Measurements from ENCODE around the gene KLHDC9. TPM values are rescaled to one million over a fixed set of nuclear protein-coding genes. Genes with fewer than 3 reads are reported as not detected.

KLHDC9 gene
- polyA plus RNA-seq, 1 donor (not counting 4 experiments of a cell fraction or from before 2014, with no cell fraction given) = 0.54 TPM

GRCh38 chr1:161074676-161075368 is 23.3 kb upstream of the KLHDC9 start:
- TF ChIP-seq CTCF (optimal IDR thresholded peaks at IDR 0.05 in 1 of 3, IDR thresholded peaks at IDR 0.05 in 1 of 3, conservative IDR thresholded peaks at IDR 0.05 in 1 of 3; ENCODE audit: extremely low read depth in 1 of 3, insufficient read depth in 2 of 3, low read length in 3 of 3) (no peak), EZH2 (IDR thresholded peaks at IDR 0.05; ENCODE audit: low read length) (no peak)
- Histone ChIP-seq H3K9me1 (ENCODE audit: control insufficient read depth, extremely low read depth, insufficient read depth, low read length) (peaks cover 2% of the 10 kb centered on the region), H4K20me1 (ENCODE audit: control insufficient read depth, extremely low read depth, insufficient read depth, low read length) (no peaks in the 10 kb centered on the region), H3K4me1 (ENCODE audit: control insufficient read depth, extremely low read depth, insufficient read depth, low read length) (peaks cover 27% of the 10 kb centered on the region), H3K79me2 (ENCODE audit: control insufficient read depth, insufficient read depth, low read length) (no peaks in the 10 kb centered on the region), H3K36me3 (ENCODE audit: control insufficient read depth in 2 of 2, extremely low read depth in 1 of 2, insufficient read depth in 2 of 2, low read length in 2 of 2) (no peaks in the 10 kb centered on the region), H2AFZ (ENCODE audit: control insufficient read depth, low read length) (peak overlapping the region; percentile 63), H3K4me3 (ENCODE audit: control insufficient read depth in 2 of 3, extremely low read depth in 1 of 3, insufficient read depth in 2 of 3, low read depth in 1 of 3, low read length in 3 of 3) (peak overlapping the region in 2 of 3 experiments; percentile 21 to 34), H3K27me3 (ENCODE audit: control insufficient read depth, extremely low read depth, insufficient read depth, low read length) (no peaks in the 10 kb centered on the region), H3K9me3 (ENCODE audit: control insufficient read depth, low read depth, low read length) (no peaks in the 10 kb centered on the region), H3K9ac (ENCODE audit: control insufficient read depth, extremely low read depth, insufficient read depth, low read length) (peak overlapping the region; percentile 72), H3K4me2 (ENCODE audit: control insufficient read depth, extremely low read depth, insufficient read depth, low read depth, low read length) (peak overlapping the region; percentile 71), H3K27ac (ENCODE audit: control insufficient read depth, insufficient read depth, low read length) (peak overlapping the region; percentile 95)
- DNase-seq (ENCODE audit: low read depth, low spot score) (peak; percentile 93), FAIRE-seq (peak; percentile 93)
- dilution Hi-C loops (cut with MboI; ENCODE audit: extremely low pct_ligation_motif_present, low sequenced_read_pairs) = no loop called here

GRCh38 chr1:161076410-161076809 is 21.8 kb upstream of the KLHDC9 start:
- H3K36me3 ChIP-seq (ENCODE audit: control insufficient read depth in 2 of 2, extremely low read depth in 1 of 2, insufficient read depth in 2 of 2, low read length in 2 of 2) = no peaks in the 10 kb centered on the region
- dilution Hi-C loops (cut with MboI; ENCODE audit: extremely low pct_ligation_motif_present, low sequenced_read_pairs) = no loop called here
- H3K9me3 ChIP-seq (ENCODE audit: control insufficient read depth, low read depth, low read length) = no peaks in the 10 kb centered on the region
- H3K27ac ChIP-seq (ENCODE audit: control insufficient read depth, insufficient read depth, low read length) = no peak overlapping the region
- H3K4me1 ChIP-seq (ENCODE audit: control insufficient read depth, extremely low read depth, insufficient read depth, low read length) = peaks cover 32% of the 10 kb centered on the region
- H3K79me2 ChIP-seq (ENCODE audit: control insufficient read depth, insufficient read depth, low read length) = no peaks in the 10 kb centered on the region
- FAIRE-seq = peak; percentile 75
- H3K27me3 ChIP-seq (ENCODE audit: control insufficient read depth, extremely low read depth, insufficient read depth, low read length) = no peaks in the 10 kb centered on the region
- no peak overlapping the region for H3K9ac ChIP-seq (ENCODE audit: control insufficient read depth, extremely low read depth, insufficient read depth, low read length)
- H3K9me1 ChIP-seq (ENCODE audit: control insufficient read depth, extremely low read depth, insufficient read depth, low read length) = peaks cover 2% of the 10 kb centered on the region
- no peak for TF ChIP-seq EZH2 (IDR thresholded peaks at IDR 0.05; ENCODE audit: low read length)
- no peak for TF ChIP-seq CTCF (optimal IDR thresholded peaks at IDR 0.05 in 1 of 3, IDR thresholded peaks at IDR 0.05 in 1 of 3, conservative IDR thresholded peaks at IDR 0.05 in 1 of 3; ENCODE audit: extremely low read depth in 1 of 3, insufficient read depth in 2 of 3, low read length in 3 of 3)
- no peaks in the 10 kb centered on the region for H4K20me1 ChIP-seq (ENCODE audit: control insufficient read depth, extremely low read depth, insufficient read depth, low read length)
- no peak overlapping the region for H3K4me3 ChIP-seq (ENCODE audit: control insufficient read depth in 2 of 3, extremely low read depth in 1 of 3, insufficient read depth in 2 of 3, low read depth in 1 of 3, low read length in 3 of 3)
- DNase-seq (ENCODE audit: low read depth, low spot score) = no peak
- H2AFZ ChIP-seq (ENCODE audit: control insufficient read depth, low read length) = no peak overlapping the region
- H3K4me2 ChIP-seq (ENCODE audit: control insufficient read depth, extremely low read depth, insufficient read depth, low read depth, low read length) = no peak overlapping the region
